ENCODE results near the gene LNP1.
"Not testable (repeated sequence)": the region's sequence is repeated elsewhere in the genome, so short reads cannot be mapped to it uniquely, and the experiment has no call there.

The LNP1 gene

GRCh38 chr3:100437721-100438622 is 36.6 kb downstream of the LNP1 start:
- no peak for DNase-seq

GRCh38 chr3:100438623-100438974 is 37.3 kb downstream of the LNP1 start:
- DNase-seq: no peak

GRCh38 chr3:100440895-100441294 is 39.6 kb downstream of the LNP1 start:
- DNase-seq: no peak

GRCh38 chr3:100443690-100444089 is 42.4 kb downstream of the LNP1 start:
- DNase-seq: no peak

- not testable (repeated sequence) for DNase-seq
Measured at GRCh38 chr3:100447067-100447466, 45.7 kb downstream of the LNP1 start.

GRCh38 chr3:100448079-100448478 is 46.7 kb downstream of the LNP1 start:
- DNase-seq: no peak

- no peak for DNase-seq
Measured at GRCh38 chr3:100449214-100449613, 47.9 kb downstream of the LNP1 start.

- no peak for DNase-seq
Measured at GRCh38 chr3:100454677-100455076, 53.3 kb downstream of the LNP1 start.

GRCh38 chr3:100455841-100456550 is 54.7 kb downstream of the LNP1 start:
- no peak for DNase-seq

GRCh38 chr3:100456745-100457144 is 55.4 kb downstream of the LNP1 start:
- DNase-seq: no peak

- no peak for DNase-seq
Measured at GRCh38 chr3:100457811-100458210, 56.5 kb downstream of the LNP1 start.

- no peak for DNase-seq
Measured at GRCh38 chr3:100458814-100459213, 57.5 kb downstream of the LNP1 start.

- no peak for DNase-seq
Measured at GRCh38 chr3:100463002-100463401, 61.7 kb downstream of the LNP1 start.

GRCh38 chr3:100463646-100464155 is 62.4 kb downstream of the LNP1 start:
- no peak for DNase-seq

- no peak for DNase-seq
Measured at GRCh38 chr3:100465892-100466777, 64.8 kb downstream of the LNP1 start.

GRCh38 chr3:100467133-100467532 is 65.8 kb downstream of the LNP1 start:
- DNase-seq: no peak

GRCh38 chr3:100468676-100469075 is 67.3 kb downstream of the LNP1 start:
- DNase-seq: no peak

- DNase-seq: no peak
Measured at GRCh38 chr3:100470951-100471350, 69.6 kb downstream of the LNP1 start.

- no peak for DNase-seq
Measured at GRCh38 chr3:100471444-100471843, 70.1 kb downstream of the LNP1 start.

GRCh38 chr3:100477851-100478360 is 76.6 kb downstream of the LNP1 start:
- not testable (repeated sequence) for DNase-seq

- not testable (repeated sequence) for DNase-seq
Measured at GRCh38 chr3:100478521-100478920, 77.2 kb downstream of the LNP1 start.

GRCh38 chr3:100480081-100480480 is 78.7 kb downstream of the LNP1 start:
- DNase-seq: no peak

- no peak for DNase-seq
Measured at GRCh38 chr3:100482176-100482575, 80.8 kb downstream of the LNP1 start.
